Thyroid gland (tissue), 4 donors: ENCODE data around the gene PDE3A. TPM values are rescaled to one million over a fixed set of nuclear protein-coding genes. Genes with fewer than 3 reads are reported as not detected.

ENCODE experiments used
- DNase-seq, 2 donors: peaks; one replicate each; pipeline ENCODE4 v3.0.0-alpha.2; 2019
- H3K27ac ChIP-seq, 3 donors: fragments of 200-600 bp; sonication (generic); 1 replicate in 2 of 3; 2 replicates in 1 of 3; pipeline ENCODE4 v1.5.1; 2016 to 2019; ENCODE audit warnings: mild to moderate bottlenecking in 1 of 3, moderate library complexity in 1 of 3
- H3K27me3 ChIP-seq: fragments of 200-600 bp; sonication (generic); one replicate; pipeline ENCODE4 v1.5.1; 2019
- H3K36me3 ChIP-seq, 2 donors: fragments of 200-600 bp; sonication (generic); one replicate each; pipeline ENCODE4 v1.5.1; 2016 to 2019
- H3K4me1 ChIP-seq, 2 donors: fragments of 200-600 bp; sonication (generic); one replicate each; pipeline ENCODE4 v1.5.1; 2017 to 2019
- H3K4me3 ChIP-seq, 3 donors: fragments of 200-600 bp; sonication (generic); replicated peaks in 1 of 3; 1 replicate in 2 of 3; 2 replicates in 1 of 3; pipeline ENCODE4 v1.5.1; 2016; ENCODE audit warnings: mild to moderate bottlenecking in 1 of 3
- H3K9me3 ChIP-seq: fragments of 200-600 bp; sonication (generic); one replicate; pipeline ENCODE4 v1.5.1; 2017
- CTCF ChIP-seq, 6 experiments: fragments of 200-600 bp in 3 of 6; fragments of 450-650 bp in 3 of 6; sonication (generic) in 3 of 6; IDR thresholded peaks; one replicate each; pipeline ENCODE4 v1.5.1; 2016 to 2019; ENCODE audit warnings: antibody characterized with exemption in 6 of 6, mild to moderate bottlenecking in 2 of 6, inconsistent platforms in 1 of 6, moderate library complexity in 1 of 6
- POLR2A ChIP-seq, 2 donors: fragments of 450-650 bp; IDR thresholded peaks; one replicate each; pipeline ENCODE4 v1.6.1; 2017; ENCODE audit warnings: antibody characterized with exemption in 2 of 2, mild to moderate bottlenecking in 2 of 2, moderate library complexity in 1 of 2
- whole genome bisulfite sequencing, 2 donors: methylation state at CpG; one replicate each; pipeline ENCODE4 v1.1.5; 2017; 5-methylcytosine and 5-hydroxymethylcytosine counted together
- intact Hi-C: fragments of 100-400 bp; cut with DNase I; formaldehyde crosslinking; loops from one replicate; pipeline ENCODE4 v1.15.1; 2023
- total RNA-seq, 4 donors: library from RNA; depleted of rRNA; stranded (reverse); fragments of >200 nt; gene quantifications; one replicate each; pipeline ENCODE4 v1.2.3, GENCODE V29; 2016

PDE3A gene
- total RNA-seq, 4 donors from 2014 or later = 2.8 to 9.9 (median 6.7) TPM

- Histone ChIP-seq H3K27ac (no peak overlapping the region), H3K36me3 (no peaks in the 10 kb centered on the region), H3K27me3 (no peaks in the 10 kb centered on the region), H3K4me3 (no peak overlapping the region), H3K9me3 (no peaks in the 10 kb centered on the region), H3K4me1 (no peaks in the 10 kb centered on the region)
- 66 to 71% methylated on average over 6 of the region's 6 CpGs for WGBS, 2 donors
- intact Hi-C loops = no loop called here
- TF ChIP-seq CTCF (IDR thresholded peaks at IDR 0.05) = no peak
- no peak for TF ChIP-seq POLR2A (IDR thresholded peaks at IDR 0.05)
- no peak for DNase-seq
Observed at GRCh38 chr12:20442322-20442721, 74.0 kb downstream of the PDE3A start.

- no peak for TF ChIP-seq POLR2A (IDR thresholded peaks at IDR 0.05)
- H3K27me3 ChIP-seq = no peaks in the 10 kb centered on the region
- no peak for DNase-seq
- intact Hi-C loops = no loop called here
- H3K9me3 ChIP-seq = no peaks in the 10 kb centered on the region
- H3K4me3 ChIP-seq = no peak overlapping the region
- WGBS, 2 donors = 85 to 88% methylated on average over 3 of the region's 3 CpGs
- H3K36me3 ChIP-seq = no peaks in the 10 kb centered on the region
- no peak overlapping the region for H3K27ac ChIP-seq
- no peaks in the 10 kb centered on the region for H3K4me1 ChIP-seq
Observed at GRCh38 chr12:20443255-20443654, 74.9 kb downstream of the PDE3A start.

GRCh38 chr12:20443792-20444191 is 75.5 kb downstream of the PDE3A start:
- TF ChIP-seq CTCF (IDR thresholded peaks at IDR 0.05) (no peak), POLR2A (IDR thresholded peaks at IDR 0.05) (no peak)
- Histone ChIP-seq H3K27me3 (no peaks in the 10 kb centered on the region), H3K36me3 (no peaks in the 10 kb centered on the region), H3K9me3 (no peaks in the 10 kb centered on the region), H3K4me3 (no peak overlapping the region), H3K4me1 (no peaks in the 10 kb centered on the region), H3K27ac (no peak overlapping the region)
- intact Hi-C loops = no loop called here
- WGBS, 2 donors = 31 to 40% methylated on average over 2 of the region's 2 CpGs
- DNase-seq = no peak

GRCh38 chr12:20444595-20445170 is 76.3 kb downstream of the PDE3A start:
- H3K4me1 ChIP-seq = no peaks in the 10 kb centered on the region
- H3K36me3 ChIP-seq = no peaks in the 10 kb centered on the region
- TF ChIP-seq CTCF (IDR thresholded peaks at IDR 0.05) = no peak
- TF ChIP-seq POLR2A (IDR thresholded peaks at IDR 0.05) = no peak
- no peaks in the 10 kb centered on the region for H3K27me3 ChIP-seq
- H3K27ac ChIP-seq = no peak overlapping the region
- H3K4me3 ChIP-seq = no peak overlapping the region
- DNase-seq = no peak
- H3K9me3 ChIP-seq = no peaks in the 10 kb centered on the region
- 83 to 92% methylated on average over 6 of the region's 6 CpGs for WGBS, 2 donors
- intact Hi-C loops = no loop called here

- Histone ChIP-seq H3K27me3 (no peaks in the 10 kb centered on the region), H3K4me3 (no peak overlapping the region), H3K27ac (no peak overlapping the region), H3K4me1 (no peaks in the 10 kb centered on the region), H3K9me3 (no peaks in the 10 kb centered on the region), H3K36me3 (no peaks in the 10 kb centered on the region)
- intact Hi-C loops = no loop called here
- WGBS, 2 donors = 77 to 85% methylated on average over 4 of the region's 4 CpGs
- no peak for TF ChIP-seq CTCF (IDR thresholded peaks at IDR 0.05)
- TF ChIP-seq POLR2A (IDR thresholded peaks at IDR 0.05) = no peak
- no peak for DNase-seq
Observed at GRCh38 chr12:20445687-20446086, 77.3 kb downstream of the PDE3A start.

GRCh38 chr12:20446836-20447235 is 78.5 kb downstream of the PDE3A start:
- Histone ChIP-seq H3K9me3 (no peaks in the 10 kb centered on the region), H3K36me3 (no peaks in the 10 kb centered on the region), H3K27me3 (no peaks in the 10 kb centered on the region), H3K27ac (no peak overlapping the region), H3K4me1 (no peaks in the 10 kb centered on the region), H3K4me3 (no peak overlapping the region)
- intact Hi-C loops = no loop called here
- no peak for DNase-seq
- WGBS, 2 donors = 87 to 93% methylated on average over 3 of the region's 3 CpGs
- TF ChIP-seq CTCF (IDR thresholded peaks at IDR 0.05) (no peak), POLR2A (IDR thresholded peaks at IDR 0.05) (no peak)
